Measurements from ENCODE around the gene ADAMTS14. TPM values are rescaled to one million over a fixed set of nuclear protein-coding genes. Genes with fewer than 3 reads are reported as not detected.

The ADAMTS14 gene
- total RNA-seq, 2 experiments from 2014 or later = 0.05 TPM; not detected in 1

- ATAC-seq (no peak), DNase-seq (no peak)
- CTCF ChIA-PET = no interaction called here
- no peak overlapping the region for H3K27ac Mint-ChIP-seq
- H3K9me3 Mint-ChIP-seq (ENCODE audit: insufficient read depth) = no peaks in the 10 kb centered on the region
- H3K4me1 Mint-ChIP-seq (ENCODE audit: low read depth) = no peaks in the 10 kb centered on the region
- no peak overlapping the region for H3K4me3 Mint-ChIP-seq
- H3K36me3 Mint-ChIP-seq (ENCODE audit: low read depth) = no peaks in the 10 kb centered on the region
- peaks cover 5% of the 10 kb centered on the region for H3K27me3 Mint-ChIP-seq (ENCODE audit: low read depth)
- POLR2A ChIA-PET = no interaction called here
Observed at GRCh38 chr10:70711177-70711576, 38.9 kb downstream of the ADAMTS14 start.

DNA sequence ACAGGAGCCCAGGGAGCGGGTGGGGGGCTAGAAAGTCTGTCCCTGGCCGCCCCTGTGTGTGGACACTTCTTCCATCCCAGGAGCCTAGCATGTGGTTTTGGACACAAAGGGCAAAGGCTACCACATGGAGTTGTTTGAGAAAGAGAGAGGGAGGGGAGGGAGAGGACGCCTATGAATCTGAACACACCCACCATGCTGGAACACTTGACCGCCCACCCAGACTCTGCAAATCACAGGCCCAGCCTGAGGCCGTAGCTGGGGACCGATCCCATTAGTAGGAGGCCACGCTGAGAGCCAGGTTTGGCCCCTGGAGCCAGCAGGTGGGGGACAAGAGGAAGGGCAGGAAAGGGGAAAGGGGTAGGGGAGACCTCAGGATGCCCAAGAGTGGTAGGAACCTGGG is 39.6 kb downstream of the ADAMTS14 start:
- Mint-ChIP-seq H3K27ac (no peak overlapping the region), H3K4me1 (ENCODE audit: low read depth) (no peaks in the 10 kb centered on the region), H3K4me3 (no peak overlapping the region), H3K36me3 (ENCODE audit: low read depth) (no peaks in the 10 kb centered on the region), H3K27me3 (ENCODE audit: low read depth) (peaks cover 5% of the 10 kb centered on the region), H3K9me3 (ENCODE audit: insufficient read depth) (no peaks in the 10 kb centered on the region)
- CTCF ChIA-PET = no interaction called here
- ATAC-seq (no peak), DNase-seq (no peak)
- POLR2A ChIA-PET = no interaction called here

GRCh38 chr10:70714245-70714644 is 41.9 kb downstream of the ADAMTS14 start:
- ATAC-seq (no peak), DNase-seq (no peak)
- Mint-ChIP-seq H3K4me3 (no peak overlapping the region), H3K4me1 (ENCODE audit: low read depth) (no peaks in the 10 kb centered on the region), H3K9me3 (ENCODE audit: insufficient read depth) (no peaks in the 10 kb centered on the region), H3K36me3 (ENCODE audit: low read depth) (no peaks in the 10 kb centered on the region), H3K27me3 (ENCODE audit: low read depth) (peaks cover 5% of the 10 kb centered on the region), H3K27ac (no peak overlapping the region)
- ChIA-PET POLR2A (no interaction called here), CTCF (no interaction called here)

DNA sequence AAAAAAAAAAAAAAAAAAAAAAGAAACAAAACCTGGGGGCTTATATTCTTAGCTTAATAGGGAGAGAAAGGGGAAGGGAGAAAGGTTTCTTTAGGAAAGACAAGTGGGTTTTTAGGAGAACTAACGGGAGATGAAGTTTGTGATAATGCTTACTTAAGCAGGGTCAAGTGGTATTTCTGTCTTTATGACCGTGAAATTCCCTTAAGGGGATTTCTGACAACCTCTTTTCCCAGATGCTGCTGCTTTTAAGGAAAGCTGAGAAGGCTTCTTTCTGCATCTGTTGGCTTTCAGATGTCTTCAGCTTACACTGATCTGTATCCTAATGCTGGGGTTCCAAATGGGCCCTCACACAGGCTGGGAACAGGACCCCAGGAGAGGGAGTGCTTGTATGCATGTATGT is 42.6 kb downstream of the ADAMTS14 start:
- Mint-ChIP-seq H3K36me3 (ENCODE audit: low read depth) (no peaks in the 10 kb centered on the region), H3K9me3 (ENCODE audit: insufficient read depth) (no peaks in the 10 kb centered on the region), H3K4me3 (no peak overlapping the region), H3K27me3 (ENCODE audit: low read depth) (peaks cover 5% of the 10 kb centered on the region), H3K27ac (no peak overlapping the region), H3K4me1 (ENCODE audit: low read depth) (no peaks in the 10 kb centered on the region)
- ATAC-seq = no peak
- no peak for DNase-seq
- POLR2A ChIA-PET = no interaction called here
- CTCF ChIA-PET = no interaction called here

GRCh38 chr10:70715853-70716795 is 43.8 kb downstream of the ADAMTS14 start:
- Mint-ChIP-seq H3K4me1 (ENCODE audit: low read depth) (no peaks in the 10 kb centered on the region), H3K27me3 (ENCODE audit: low read depth) (no peaks in the 10 kb centered on the region), H3K9me3 (ENCODE audit: insufficient read depth) (no peaks in the 10 kb centered on the region), H3K36me3 (ENCODE audit: low read depth) (no peaks in the 10 kb centered on the region), H3K4me3 (no peak overlapping the region), H3K27ac (no peak overlapping the region)
- CTCF ChIA-PET = no interaction called here
- ATAC-seq (no peak), DNase-seq (no peak)
- POLR2A ChIA-PET = no interaction called here

GRCh38 chr10:70722820-70723424 is 50.6 kb downstream of the ADAMTS14 start:
- H3K27me3 Mint-ChIP-seq (ENCODE audit: low read depth) = peaks cover 2% of the 10 kb centered on the region
- no peaks in the 10 kb centered on the region for H3K36me3 Mint-ChIP-seq (ENCODE audit: low read depth)
- CTCF ChIA-PET = interaction anchor here (1.5 kb wide), 1 partner anchor 10 kb away, joined by 3 read pairs; no protein-coding TSS in a partner anchor
- DNase-seq = no peak
- no peak overlapping the region for H3K4me3 Mint-ChIP-seq
- H3K27ac Mint-ChIP-seq = no peak overlapping the region
- no peak for ATAC-seq
- no peaks in the 10 kb centered on the region for H3K9me3 Mint-ChIP-seq (ENCODE audit: insufficient read depth)
- no peaks in the 10 kb centered on the region for H3K4me1 Mint-ChIP-seq (ENCODE audit: low read depth)
- POLR2A ChIA-PET = no interaction called here

- Mint-ChIP-seq H3K27me3 (ENCODE audit: low read depth) (peaks cover 2% of the 10 kb centered on the region), H3K4me3 (no peak overlapping the region), H3K36me3 (ENCODE audit: low read depth) (no peaks in the 10 kb centered on the region), H3K27ac (no peak overlapping the region), H3K4me1 (ENCODE audit: low read depth) (no peaks in the 10 kb centered on the region), H3K9me3 (ENCODE audit: insufficient read depth) (no peaks in the 10 kb centered on the region)
- ChIA-PET CTCF (interaction anchor here (1.5 kb wide), 1 partner anchor 9 kb away, joined by 3 read pairs; no protein-coding TSS in a partner anchor), POLR2A (no interaction called here)
- DNase-seq = no peak
- no peak for ATAC-seq
Observed at GRCh38 chr10:70723771-70724170, 51.5 kb downstream of the ADAMTS14 start.

GRCh38 chr10:70726909-70727495 is 54.7 kb downstream of the ADAMTS14 start:
- Mint-ChIP-seq H3K27me3 (ENCODE audit: low read depth) (peaks cover 2% of the 10 kb centered on the region), H3K4me1 (ENCODE audit: low read depth) (peaks cover 3% of the 10 kb centered on the region), H3K9me3 (ENCODE audit: insufficient read depth) (no peaks in the 10 kb centered on the region), H3K27ac (no peak overlapping the region), H3K36me3 (ENCODE audit: low read depth) (no peaks in the 10 kb centered on the region), H3K4me3 (no peak overlapping the region)
- CTCF ChIA-PET = no interaction called here
- ATAC-seq (no peak), DNase-seq (no peak)
- POLR2A ChIA-PET = no interaction called here

DNA sequence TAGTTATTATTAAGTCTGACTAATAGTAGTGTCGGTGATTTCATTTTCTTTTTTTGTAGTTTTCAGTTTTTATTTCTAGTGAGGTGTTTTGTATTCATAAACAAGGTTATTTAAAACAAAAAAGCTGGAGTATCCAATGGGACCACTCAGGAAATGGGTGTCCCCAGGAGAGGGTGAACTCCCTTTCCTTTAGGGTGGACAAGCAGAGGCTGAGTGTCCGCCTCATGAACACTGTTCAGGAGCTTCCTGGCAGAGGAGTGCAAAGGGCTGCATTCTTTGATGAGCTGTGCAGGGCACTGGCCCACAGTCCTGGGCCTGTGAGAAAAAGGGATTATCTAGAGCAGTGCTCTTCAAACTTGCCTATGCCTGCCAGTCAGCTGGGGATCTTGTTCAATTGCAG is 56.0 kb downstream of the ADAMTS14 start:
- ChIA-PET POLR2A (no interaction called here), CTCF (interaction anchor here (0.5 to 0.9 kb wide), 2 partner anchors 178 to 227 kb away, joined by 3 read pairs; no protein-coding TSS in a partner anchor)
- Mint-ChIP-seq H3K27me3 (ENCODE audit: low read depth) (no peaks in the 10 kb centered on the region), H3K4me3 (no peak overlapping the region), H3K9me3 (ENCODE audit: insufficient read depth) (no peaks in the 10 kb centered on the region), H3K27ac (no peak overlapping the region), H3K36me3 (ENCODE audit: low read depth) (no peaks in the 10 kb centered on the region), H3K4me1 (ENCODE audit: low read depth) (peaks cover 3% of the 10 kb centered on the region)
- no peak for DNase-seq
- no peak for ATAC-seq

GRCh38 chr10:70729763-70730357 is 57.6 kb downstream of the ADAMTS14 start:
- ATAC-seq (no peak), DNase-seq (no peak)
- Mint-ChIP-seq H3K27ac (no peak overlapping the region), H3K36me3 (ENCODE audit: low read depth) (no peaks in the 10 kb centered on the region), H3K9me3 (ENCODE audit: insufficient read depth) (no peaks in the 10 kb centered on the region), H3K4me3 (no peak overlapping the region), H3K4me1 (ENCODE audit: low read depth) (peaks cover 3% of the 10 kb centered on the region), H3K27me3 (ENCODE audit: low read depth) (no peaks in the 10 kb centered on the region)
- ChIA-PET POLR2A (no interaction called here), CTCF (no interaction called here)

- ChIA-PET POLR2A (no interaction called here), CTCF (no interaction called here)
- ATAC-seq (no peak), DNase-seq (no peak)
- Mint-ChIP-seq H3K4me1 (ENCODE audit: low read depth) (peaks cover 3% of the 10 kb centered on the region), H3K27me3 (ENCODE audit: low read depth) (no peaks in the 10 kb centered on the region), H3K27ac (no peak overlapping the region), H3K4me3 (no peak overlapping the region), H3K9me3 (ENCODE audit: insufficient read depth) (no peaks in the 10 kb centered on the region), H3K36me3 (ENCODE audit: low read depth) (no peaks in the 10 kb centered on the region)
Observed at GRCh38 chr10:70730955-70731354, 58.6 kb downstream of the ADAMTS14 start.

DNA sequence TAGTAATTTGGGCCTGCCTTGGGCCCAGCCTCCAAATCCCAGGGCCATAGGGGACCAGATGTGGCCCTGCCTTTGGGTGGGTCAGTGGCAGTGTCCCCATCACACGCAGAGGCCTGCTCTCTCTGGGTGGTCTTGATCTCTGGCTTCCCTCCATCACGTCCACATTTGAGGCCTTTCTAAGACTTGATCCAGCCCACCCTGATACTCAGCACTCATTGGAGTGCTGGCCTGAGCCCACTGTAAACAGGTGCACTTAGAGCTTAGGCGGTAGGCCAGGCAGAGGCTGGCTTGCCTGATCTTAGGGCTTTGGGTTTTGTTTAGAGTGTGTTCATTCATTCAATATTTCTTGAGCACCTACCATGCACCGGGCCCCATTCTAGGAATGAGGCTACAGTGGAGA is 60.3 kb downstream of the ADAMTS14 start:
- Mint-ChIP-seq H3K4me1 (ENCODE audit: low read depth) (peaks cover 3% of the 10 kb centered on the region), H3K9me3 (ENCODE audit: insufficient read depth) (no peaks in the 10 kb centered on the region), H3K27me3 (ENCODE audit: low read depth) (no peaks in the 10 kb centered on the region), H3K36me3 (ENCODE audit: low read depth) (no peaks in the 10 kb centered on the region), H3K27ac (no peak overlapping the region), H3K4me3 (no peak overlapping the region)
- ATAC-seq = no peak
- ChIA-PET POLR2A (no interaction called here), CTCF (interaction anchor here (0.9 kb wide), 1 partner anchor 9 kb away, joined by 3 read pairs; no protein-coding TSS in a partner anchor)
- DNase-seq = no peak
